ENCODE measurements around the gene PRF1.

GRCh38 chr10:70582793-70583668 is 19.5 kb downstream of the PRF1 start:
- TF ChIP-seq POLR2A (IDR thresholded peaks at IDR 0.05) (no peak), CTCF (IDR thresholded peaks at IDR 0.05) (no peak), EP300 (IDR thresholded peaks at IDR 0.05) (no peak), POLR2AphosphoS5 (IDR thresholded peaks at IDR 0.05) (no peak)
